IPS-NIHi11 (cell line): ENCODE results near the gene LSAMP.
A peak's percentile ranks its signal among the peaks of the same experiment; 100 is the strongest.
"Not testable (repeated sequence)": the region's sequence is repeated elsewhere in the genome, so short reads cannot be mapped to it uniquely, and the experiment has no call there.

Source experiments
- DNase-seq: peaks from one replicate; pipeline ENCODE4 v3.0.0; 2012; ENCODE audit warnings: mixed read lengths, low spot score

LSAMP gene

GRCh38 chr3:116103868-116104530 lies 341.3 kb downstream of the LSAMP start:
- no peak for DNase-seq

- DNase-seq: no peak
These were observed 343.2 kb downstream of the LSAMP start for GRCh38 chr3:116102037-116102436.

- no peak for DNase-seq
These were observed 348.1 kb downstream of the LSAMP start for GRCh38 chr3:116097226-116097625.

GRCh38 chr3:116096631-116097030 lies 348.7 kb downstream of the LSAMP start:
- DNase-seq: no peak

- no peak for DNase-seq
These were observed 351.9 kb downstream of the LSAMP start for GRCh38 chr3:116093374-116093773.

GRCh38 chr3:116087426-116087825 lies 357.9 kb downstream of the LSAMP start:
- no peak for DNase-seq

- DNase-seq: no peak
These were observed 360.1 kb downstream of the LSAMP start for GRCh38 chr3:116084999-116085791.

- DNase-seq: no peak
These were observed 361.6 kb downstream of the LSAMP start for GRCh38 chr3:116083683-116084082.

- no peak for DNase-seq
These were observed 366.7 kb downstream of the LSAMP start for GRCh38 chr3:116078561-116078960.

- DNase-seq: no peak
These were observed 367.7 kb downstream of the LSAMP start for GRCh38 chr3:116077557-116077956.

GRCh38 chr3:116077059-116077458 lies 368.2 kb downstream of the LSAMP start:
- DNase-seq: no peak

- not testable (repeated sequence) for DNase-seq
These were observed 374.6 kb downstream of the LSAMP start for GRCh38 chr3:116070516-116071278.

GRCh38 chr3:116070061-116070460 lies 375.2 kb downstream of the LSAMP start:
- no peak for DNase-seq

- no peak for DNase-seq
These were observed 376.3 kb downstream of the LSAMP start for GRCh38 chr3:116069024-116069423.

GRCh38 chr3:116067326-116067725 lies 378.0 kb downstream of the LSAMP start:
- no peak for DNase-seq

GRCh38 chr3:116065501-116065900 lies 379.8 kb downstream of the LSAMP start:
- DNase-seq: no peak

GRCh38 chr3:116064646-116065045 lies 380.6 kb downstream of the LSAMP start:
- DNase-seq: no peak

GRCh38 chr3:116059421-116060096 lies 385.7 kb downstream of the LSAMP start:
- peak; percentile 79 for DNase-seq

GRCh38 chr3:116058844-116059243 lies 386.4 kb downstream of the LSAMP start:
- no peak for DNase-seq

GRCh38 chr3:116057400-116058006 lies 387.8 kb downstream of the LSAMP start:
- no peak for DNase-seq

GRCh38 chr3:116056280-116056679 lies 389.0 kb downstream of the LSAMP start:
- DNase-seq: no peak

- DNase-seq: no peak
These were observed 392.3 kb downstream of the LSAMP start for GRCh38 chr3:116053017-116053416.
